Skeletal muscle satellite cell (primary cell): ENCODE results near the gene ABCC1.
"Not testable (repeated sequence)": the region's sequence is repeated elsewhere in the genome, so short reads cannot be mapped to it uniquely, and the experiment has no call there.

Experiments used
- H3K27me3 ChIP-seq: 2 replicates; pipeline ENCODE4 v1.7.0; 2013; ENCODE audit warnings: low read length; ENCODE audit not compliant: control insufficient read depth, insufficient read depth
- H3K36me3 ChIP-seq: 2 replicates; pipeline ENCODE4 v1.7.0; 2013; ENCODE audit warnings: mild to moderate bottlenecking, control low read depth, low read length; ENCODE audit not compliant: insufficient read depth
- H3K4me1 ChIP-seq: 2 replicates; pipeline ENCODE4 v1.7.0; 2013; ENCODE audit warnings: low read length; ENCODE audit not compliant: control insufficient read depth, insufficient read depth
- H3K4me2 ChIP-seq: 2 replicates; pipeline ENCODE4 v1.7.0; 2013; ENCODE audit warnings: mild to moderate bottlenecking, low read length
- H3K4me3 ChIP-seq: 2 replicates; pipeline ENCODE4 v1.7.0; 2013; ENCODE audit warnings: low read length
- H3K9ac ChIP-seq: 2 replicates; pipeline ENCODE4 v1.7.0; 2013; ENCODE audit warnings: mild to moderate bottlenecking, low read depth, low read length, moderate library complexity
- H3K9me3 ChIP-seq: replicated peaks from 2 replicates; pipeline ENCODE4 v1.7.0; 2013; ENCODE audit warnings: mild to moderate bottlenecking, control low read depth, low read length

The ABCC1 gene

GRCh38 chr16:16175296-16175695 is 225.9 kb downstream of the ABCC1 start:
- Histone ChIP-seq H3K36me3 (no peaks in the 10 kb centered on the region), H3K4me3 (no peak overlapping the region), H3K9ac (no peak overlapping the region), H3K27me3 (peaks cover 7% of the 10 kb centered on the region), H3K4me1 (no peaks in the 10 kb centered on the region), H3K4me2 (no peak overlapping the region), H3K9me3 (peaks cover 6% of the 10 kb centered on the region)

- Histone ChIP-seq H3K9me3 (peaks cover 6% of the 10 kb centered on the region), H3K27me3 (peaks cover 11% of the 10 kb centered on the region), H3K36me3 (no peaks in the 10 kb centered on the region), H3K4me3 (no peak overlapping the region), H3K4me2 (no peak overlapping the region), H3K4me1 (no peaks in the 10 kb centered on the region), H3K9ac (no peak overlapping the region)
Measured at GRCh38 chr16:16176328-16176727, 226.9 kb downstream of the ABCC1 start.

- Histone ChIP-seq H3K4me2 (no peak overlapping the region), H3K36me3 (no peaks in the 10 kb centered on the region), H3K27me3 (peaks cover 28% of the 10 kb centered on the region), H3K4me3 (no peak overlapping the region), H3K9ac (no peak overlapping the region), H3K4me1 (no peaks in the 10 kb centered on the region), H3K9me3 (peaks cover 6% of the 10 kb centered on the region)
Measured at GRCh38 chr16:16178455-16179162, 229.2 kb downstream of the ABCC1 start.

- not testable (repeated sequence) for H3K9ac ChIP-seq, H3K36me3 ChIP-seq, H3K4me1 ChIP-seq, H3K4me3 ChIP-seq, H3K9me3 ChIP-seq, H3K4me2 ChIP-seq
- peaks cover 40% of the 10 kb centered on the region for H3K27me3 ChIP-seq
Measured at GRCh38 chr16:16181748-16182147, 232.3 kb downstream of the ABCC1 start.

- no peaks in the 10 kb centered on the region for H3K36me3 ChIP-seq
- H3K4me1 ChIP-seq: no peaks in the 10 kb centered on the region
- peaks cover 36% of the 10 kb centered on the region for H3K27me3 ChIP-seq
- H3K4me2 ChIP-seq: no peak overlapping the region
- H3K9me3 ChIP-seq: peaks cover 4% of the 10 kb centered on the region
- no peak overlapping the region for H3K4me3 ChIP-seq
- H3K9ac ChIP-seq: no peak overlapping the region
Measured at GRCh38 chr16:16182918-16183317, 233.5 kb downstream of the ABCC1 start.

GRCh38 chr16:16183562-16183961 is 234.1 kb downstream of the ABCC1 start:
- H3K4me3 ChIP-seq: no peak overlapping the region
- no peaks in the 10 kb centered on the region for H3K36me3 ChIP-seq
- H3K9me3 ChIP-seq: peaks cover under 1% of the 10 kb centered on the region
- H3K4me2 ChIP-seq: no peak overlapping the region
- H3K9ac ChIP-seq: no peak overlapping the region
- peaks cover 39% of the 10 kb centered on the region for H3K27me3 ChIP-seq
- H3K4me1 ChIP-seq: no peaks in the 10 kb centered on the region

GRCh38 chr16:16184594-16184993 is 235.2 kb downstream of the ABCC1 start:
- H3K9ac ChIP-seq: no peak overlapping the region
- H3K27me3 ChIP-seq: peaks cover 46% of the 10 kb centered on the region
- H3K9me3 ChIP-seq: no peaks in the 10 kb centered on the region
- no peaks in the 10 kb centered on the region for H3K36me3 ChIP-seq
- no peaks in the 10 kb centered on the region for H3K4me1 ChIP-seq
- H3K4me3 ChIP-seq: no peak overlapping the region
- H3K4me2 ChIP-seq: no peak overlapping the region

- H3K9me3 ChIP-seq: no peaks in the 10 kb centered on the region
- peaks cover 51% of the 10 kb centered on the region for H3K27me3 ChIP-seq
- H3K4me1 ChIP-seq: no peaks in the 10 kb centered on the region
- H3K4me2 ChIP-seq: no peak overlapping the region
- no peaks in the 10 kb centered on the region for H3K36me3 ChIP-seq
- no peak overlapping the region for H3K9ac ChIP-seq
- H3K4me3 ChIP-seq: no peak overlapping the region
Measured at GRCh38 chr16:16185095-16185494, 235.7 kb downstream of the ABCC1 start.

GRCh38 chr16:16186820-16187219 is 237.4 kb downstream of the ABCC1 start:
- H3K27me3 ChIP-seq: peaks cover 56% of the 10 kb centered on the region
- H3K4me1 ChIP-seq: no peaks in the 10 kb centered on the region
- H3K4me3 ChIP-seq: no peak overlapping the region
- H3K36me3 ChIP-seq: no peaks in the 10 kb centered on the region
- H3K4me2 ChIP-seq: no peak overlapping the region
- H3K9me3 ChIP-seq: no peaks in the 10 kb centered on the region
- H3K9ac ChIP-seq: no peak overlapping the region

GRCh38 chr16:16188827-16189226 is 239.4 kb downstream of the ABCC1 start:
- Histone ChIP-seq H3K9ac (no peak overlapping the region), H3K4me1 (no peaks in the 10 kb centered on the region)

GRCh38 chr16:16189842-16190241 is 240.4 kb downstream of the ABCC1 start:
- Histone ChIP-seq H3K4me3 (no peak overlapping the region), H3K27me3 (peaks cover 43% of the 10 kb centered on the region), H3K9me3 (no peaks in the 10 kb centered on the region)

More at GRCh38 chr16:16188827-16189226, 239.4 kb downstream of the ABCC1 start:
- Histone ChIP-seq H3K9me3 (no peaks in the 10 kb centered on the region), H3K36me3 (no peaks in the 10 kb centered on the region), H3K27me3 (peaks cover 51% of the 10 kb centered on the region), H3K4me3 (no peak overlapping the region), H3K4me2 (no peak overlapping the region)

GRCh38 chr16:16190546-16190945 is 241.1 kb downstream of the ABCC1 start:
- no peaks in the 10 kb centered on the region for H3K9me3 ChIP-seq
- H3K4me2 ChIP-seq: no peak overlapping the region
- H3K4me1 ChIP-seq: no peaks in the 10 kb centered on the region
- H3K9ac ChIP-seq: no peak overlapping the region
- peaks cover 43% of the 10 kb centered on the region for H3K27me3 ChIP-seq
- H3K4me3 ChIP-seq: no peak overlapping the region
- no peaks in the 10 kb centered on the region for H3K36me3 ChIP-seq

More at GRCh38 chr16:16189842-16190241, 240.4 kb downstream of the ABCC1 start:
- H3K9ac ChIP-seq: no peak overlapping the region
- H3K4me2 ChIP-seq: no peak overlapping the region
- no peaks in the 10 kb centered on the region for H3K36me3 ChIP-seq
- no peaks in the 10 kb centered on the region for H3K4me1 ChIP-seq
